Stimulated activated CD4-positive, alpha-beta T cell treated with anti-CD3 and anti-CD28 coated beads, TNF-alpha, amount 100 ng/mL, for 4 hours (primary cell): ENCODE data around the gene DNAI1.
"Not testable (repeated sequence)": the region's sequence is repeated elsewhere in the genome, so short reads cannot be mapped to it uniquely, and the experiment has no call there.

Experiments
- DNase-seq, 3 experiments: peaks; one replicate each; pipeline ENCODE4 v3.0.0-alpha.2; 2020; ENCODE audit warnings: low read depth in 3 of 3

Gene DNAI1

DNA sequence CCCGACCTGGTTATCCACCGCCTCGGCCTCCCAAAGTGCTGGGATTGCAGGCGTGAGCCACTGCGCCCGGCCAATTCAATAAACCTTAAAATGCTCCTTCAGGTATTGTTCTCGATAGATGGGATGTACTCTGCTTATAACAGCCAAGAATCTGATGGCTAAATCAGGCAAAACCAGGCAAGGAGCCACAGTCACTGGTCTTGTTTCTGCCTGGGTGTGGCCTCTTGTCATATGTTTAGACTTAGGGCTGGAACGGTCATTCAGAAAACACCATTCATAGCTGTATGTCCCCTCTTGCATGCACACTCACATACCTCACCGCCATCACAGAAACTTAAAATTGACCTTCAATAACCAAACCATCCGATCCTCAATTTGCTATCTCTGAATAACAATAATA lies 8.0 kb upstream of the DNAI1 start:
- DNase-seq = no peak

DNA sequence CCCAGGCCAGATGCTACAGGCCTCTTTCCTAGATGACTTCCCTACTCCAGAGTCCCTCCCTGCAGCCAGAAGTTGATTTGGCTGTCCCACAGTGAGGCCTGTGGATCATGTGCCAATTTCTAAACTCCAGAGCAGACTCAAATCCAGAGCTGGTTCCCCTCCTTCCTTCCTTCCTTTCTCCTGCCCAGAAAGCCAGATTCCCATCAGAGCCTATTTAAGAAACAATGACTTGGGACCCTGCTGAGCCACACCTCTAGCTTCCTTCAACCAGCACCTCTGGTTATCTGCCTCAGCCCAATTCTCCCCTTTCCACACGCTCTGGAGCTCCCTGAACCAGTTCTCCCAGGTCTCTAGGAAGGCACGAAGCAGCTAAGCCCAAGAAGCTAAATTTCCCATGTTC lies 7.5 kb upstream of the DNAI1 start:
- no peak for DNase-seq

DNA sequence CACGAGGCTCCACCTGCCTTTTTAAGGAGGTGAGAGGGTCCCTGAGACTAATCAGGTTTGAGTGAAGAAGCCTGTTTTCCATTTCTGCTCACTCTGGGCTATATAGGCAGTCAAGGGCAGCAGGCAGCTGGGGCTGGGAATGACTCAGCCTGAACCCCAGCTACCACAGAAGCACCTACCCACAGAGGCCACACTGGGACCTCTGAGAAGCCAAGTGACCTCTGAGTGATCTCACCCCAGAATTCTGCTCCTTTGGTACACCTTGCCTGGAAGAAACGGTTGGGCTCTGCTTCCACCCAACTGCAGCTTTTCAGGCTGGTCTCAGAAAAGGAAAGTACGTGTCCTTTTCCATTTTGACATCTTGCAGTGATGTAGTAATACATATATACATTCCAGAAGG lies 7.1 kb upstream of the DNAI1 start:
- no peak for DNase-seq

DNA sequence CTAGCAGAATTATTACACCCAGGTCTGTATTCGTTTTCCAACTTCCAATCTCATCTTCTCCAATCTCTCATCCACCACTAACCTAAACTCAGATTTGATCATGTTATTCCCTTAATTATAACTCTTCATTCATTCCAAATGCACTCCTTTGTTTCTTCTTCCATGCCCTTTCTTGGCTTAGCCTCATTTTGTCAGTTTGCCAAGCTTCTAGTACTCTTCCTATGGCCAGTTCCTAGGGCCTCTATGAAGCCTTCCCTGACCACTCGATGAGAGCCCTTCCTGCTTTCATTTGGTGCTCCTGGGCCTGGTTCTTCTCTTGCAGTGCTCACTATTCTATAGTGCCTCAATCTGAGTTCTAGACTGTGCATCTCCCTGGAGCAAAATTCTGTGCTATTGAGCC lies 6.0 kb upstream of the DNAI1 start:
- no peak for DNase-seq

DNA sequence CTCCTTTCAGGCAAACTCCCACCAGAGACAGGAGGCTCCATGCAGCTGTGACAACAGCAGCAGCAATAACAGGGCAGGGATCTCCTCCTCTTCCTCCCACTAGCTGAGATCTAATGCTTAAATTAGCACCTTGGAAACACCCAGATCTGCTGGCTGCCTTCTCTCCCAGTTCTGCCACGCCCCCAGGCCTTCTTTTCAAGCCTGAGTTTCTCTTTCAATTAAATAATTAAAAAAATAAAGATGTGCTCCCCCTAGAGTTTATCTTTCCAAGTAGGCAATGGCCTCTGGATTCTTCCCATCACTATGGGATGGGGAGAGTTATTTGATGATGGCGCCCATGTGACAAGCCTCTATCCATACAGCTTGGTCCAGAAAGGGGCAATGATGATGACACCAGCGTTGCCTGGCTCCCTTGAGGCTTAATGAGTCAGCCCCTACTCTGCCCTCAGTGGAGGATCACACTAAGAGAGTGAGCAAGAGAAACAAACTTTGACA lies 4.0 kb upstream of the DNAI1 start:
- no peak for DNase-seq

DNA sequence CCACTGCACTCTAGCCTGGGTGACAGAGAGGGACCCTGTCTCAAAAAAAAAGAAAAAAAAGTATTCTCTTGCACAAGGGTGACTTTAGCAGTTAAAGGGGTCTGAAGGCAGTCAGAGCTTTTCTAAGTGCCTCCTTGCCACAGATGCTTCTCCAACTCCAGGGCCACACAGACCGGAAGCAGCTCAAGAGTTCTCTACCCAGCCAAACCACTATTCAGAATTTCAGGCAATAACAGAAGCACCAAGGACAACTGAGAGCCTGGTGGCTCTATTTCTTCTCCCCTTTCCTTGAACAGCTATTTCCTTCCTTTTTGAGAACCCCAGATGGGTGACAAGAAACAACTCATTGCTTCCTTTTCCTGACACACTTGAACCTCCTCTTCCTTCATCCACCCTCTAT lies 2.5 kb upstream of the DNAI1 start:
- DNase-seq = no peak

DNA sequence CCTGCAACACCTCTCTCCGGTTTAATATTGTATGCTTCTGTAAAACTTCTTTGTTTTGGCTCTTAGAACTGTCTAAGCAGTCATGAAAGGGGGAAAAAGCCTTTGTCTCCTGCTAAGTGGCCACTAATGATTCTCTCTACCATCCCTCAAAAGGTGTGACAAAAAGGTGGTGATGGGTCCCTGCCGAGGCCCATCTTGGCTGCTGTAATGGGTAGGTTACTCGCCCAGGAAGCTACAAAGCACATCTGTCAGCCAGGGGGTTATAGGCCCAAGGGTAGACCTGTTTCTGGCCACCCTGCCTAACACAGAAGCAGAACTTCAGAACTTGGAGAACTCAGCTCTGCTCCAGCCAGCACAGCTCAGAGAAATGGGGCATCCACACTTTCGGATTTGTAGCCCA lies 1.9 kb upstream of the DNAI1 start:
- DNase-seq = no peak

DNA sequence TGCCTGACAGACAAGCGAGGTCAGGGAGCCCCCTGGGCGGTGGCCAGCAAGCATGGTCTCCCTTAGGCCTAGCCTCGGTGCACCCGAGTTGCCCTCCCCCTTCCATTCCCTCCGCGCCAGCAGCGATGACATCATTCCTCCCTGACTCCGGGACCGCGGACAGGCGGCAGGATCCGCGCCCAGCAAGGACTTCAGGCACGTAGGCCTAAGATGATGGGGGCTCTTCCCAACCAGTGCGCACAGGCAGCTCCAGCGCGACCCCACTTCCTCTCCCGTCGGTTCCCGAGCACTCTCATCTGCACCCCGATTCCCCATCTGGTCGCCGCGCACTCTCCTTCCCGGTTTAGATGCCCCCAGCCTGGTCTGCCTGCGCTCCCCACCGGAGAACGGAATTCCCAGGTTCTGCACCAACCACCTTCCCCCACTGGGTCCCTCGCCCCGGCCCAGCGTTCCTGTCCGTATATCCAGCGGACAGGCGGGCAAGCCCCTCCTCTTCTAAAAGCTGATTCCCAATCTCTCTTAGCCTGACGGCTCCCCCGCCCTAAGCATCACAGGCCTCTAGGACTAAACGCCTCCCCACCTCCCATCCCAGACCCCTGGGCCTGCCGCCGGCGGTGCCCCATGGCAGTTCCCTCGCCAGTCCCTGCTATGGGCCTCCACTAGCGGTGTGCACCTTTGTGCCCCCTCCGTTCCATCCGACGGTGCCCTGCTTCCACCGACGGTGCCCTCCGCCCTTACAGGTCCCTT lies 1.2 kb upstream of the DNAI1 start:
- DNase-seq = peak in 1 of 3 experiments; percentile 13

DNA sequence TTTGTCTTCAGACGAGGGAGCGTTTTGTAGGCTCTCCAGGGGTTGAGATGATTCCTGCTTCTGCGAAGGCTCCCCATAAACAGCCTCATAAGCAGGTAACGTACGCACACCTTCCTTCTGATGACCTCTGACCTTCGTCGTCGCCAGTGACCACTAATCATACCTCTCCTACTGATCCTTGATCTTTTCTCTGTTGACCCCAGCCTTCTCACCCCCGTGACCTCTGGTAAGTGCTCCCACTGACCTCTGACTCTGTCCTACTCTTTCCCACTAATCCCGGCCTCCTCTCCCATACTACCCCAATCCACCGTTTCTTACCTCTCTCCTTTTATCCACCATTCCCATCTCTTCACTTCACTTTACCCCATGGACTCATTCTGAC lies 345 bp downstream of the DNAI1 start:
- DNase-seq = no peak

DNA sequence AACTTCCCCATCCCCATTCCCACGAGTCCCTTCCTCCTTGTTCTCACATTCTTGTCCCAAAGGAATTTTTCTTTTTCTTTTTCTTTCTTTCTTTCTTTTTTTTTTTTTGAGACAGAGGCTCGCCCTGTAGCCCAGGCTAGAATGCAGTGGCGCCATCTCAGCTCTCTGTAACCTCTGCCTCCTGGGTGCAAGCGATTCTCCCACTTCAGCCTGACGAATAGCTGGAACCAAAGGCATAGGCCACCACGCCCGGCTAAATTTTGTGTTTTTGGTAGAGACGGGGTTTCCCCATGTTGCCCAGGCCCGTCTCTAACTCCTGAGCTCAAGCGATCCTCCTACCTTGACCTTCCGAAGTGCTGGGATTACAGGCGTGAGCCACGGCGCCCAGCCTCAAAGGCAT lies 751 bp downstream of the DNAI1 start:
- DNase-seq = no peak

DNA sequence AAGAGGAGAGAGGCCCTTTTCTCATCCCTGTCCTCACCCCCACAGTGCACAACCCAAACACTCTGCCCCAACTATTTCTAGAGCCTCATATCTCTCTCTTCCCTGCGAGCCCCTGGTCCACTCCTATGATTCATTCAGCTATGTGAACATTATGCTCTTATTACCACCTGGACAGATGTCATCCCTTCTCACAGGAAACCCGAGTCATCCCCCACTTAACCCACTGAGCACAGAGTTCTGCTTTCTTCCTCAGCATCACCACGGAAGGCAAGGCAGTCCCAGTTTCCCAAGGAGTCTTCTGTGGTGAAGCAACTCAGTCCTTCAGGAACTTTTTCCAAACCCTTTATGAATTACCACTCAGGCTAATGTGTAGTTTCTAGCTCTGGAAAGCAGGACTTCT lies 1.3 kb downstream of the DNAI1 start:
- no peak for DNase-seq

DNA sequence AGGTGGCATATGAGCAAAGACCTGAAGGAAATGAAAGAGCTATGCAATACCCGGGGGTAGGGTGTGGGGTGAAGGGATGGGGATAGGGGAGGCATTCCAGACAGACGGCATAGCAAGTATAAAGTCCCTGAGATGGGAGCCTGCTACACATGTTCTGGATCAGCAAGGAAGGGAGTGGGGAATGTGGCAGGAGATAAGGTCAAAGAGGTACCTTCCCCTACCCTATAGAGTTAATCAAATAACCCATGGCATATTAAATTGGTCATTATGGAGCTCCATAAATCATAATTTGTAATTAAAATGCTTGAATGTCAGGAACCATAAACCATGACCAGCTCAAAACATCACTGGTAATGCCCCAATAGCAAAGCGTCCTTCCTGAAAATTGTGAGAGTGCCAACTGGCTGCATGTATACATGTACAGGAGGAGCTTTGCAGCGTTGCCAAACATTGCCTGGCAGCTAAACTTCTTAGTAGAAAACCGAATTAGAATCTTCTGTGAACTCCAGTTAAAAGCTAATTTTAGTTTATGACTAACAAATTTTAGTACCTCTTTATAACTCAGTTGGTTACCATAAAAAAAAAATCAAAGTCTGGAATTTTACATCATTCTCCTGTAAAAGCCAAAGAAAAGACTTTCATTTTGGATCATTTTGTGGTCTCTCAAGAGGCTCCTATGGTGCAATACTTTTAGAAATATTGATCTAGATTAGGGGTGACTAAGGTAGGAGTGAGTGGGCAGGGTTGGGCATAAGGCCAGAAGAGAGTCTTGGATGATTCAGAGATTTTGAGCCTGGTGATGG lies 4.7 kb downstream of the DNAI1 start:
- no peak for DNase-seq

DNA sequence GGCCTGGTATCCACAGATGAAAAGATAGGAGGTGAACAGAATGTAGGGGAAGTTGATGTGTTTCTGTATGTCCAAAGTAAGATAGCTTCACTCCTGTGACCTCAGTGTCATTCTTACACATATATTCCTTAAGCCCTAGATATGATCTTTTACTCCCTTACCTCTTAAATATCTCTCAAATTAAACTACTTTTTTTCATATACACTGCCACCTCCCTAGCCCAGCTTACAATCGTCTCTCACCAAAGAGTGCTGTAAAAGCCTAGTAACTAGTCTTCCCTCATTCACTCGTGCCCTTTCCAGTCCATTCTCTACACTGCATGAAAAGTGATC lies 5.3 kb downstream of the DNAI1 start:
- DNase-seq = no peak

DNA sequence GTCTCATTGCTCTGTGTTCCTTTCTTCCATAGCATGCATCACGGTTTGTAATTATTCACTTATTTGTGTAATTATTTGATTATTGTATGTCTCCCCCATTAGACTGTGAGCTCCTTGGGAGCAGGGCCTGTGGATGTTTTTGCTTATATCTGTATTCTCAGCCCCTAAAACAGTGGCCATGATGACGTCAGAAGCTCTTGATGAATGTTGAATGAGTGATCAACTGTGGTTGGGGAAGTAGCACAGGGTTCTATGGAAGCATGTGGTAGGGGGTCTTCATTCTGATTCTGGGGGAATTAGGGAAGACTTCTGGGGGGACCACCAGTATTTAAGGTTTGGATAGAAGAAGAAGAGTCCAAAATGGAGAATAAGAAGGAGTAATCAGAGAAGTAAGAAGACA lies 6.0 kb downstream of the DNAI1 start:
- no peak for DNase-seq

DNA sequence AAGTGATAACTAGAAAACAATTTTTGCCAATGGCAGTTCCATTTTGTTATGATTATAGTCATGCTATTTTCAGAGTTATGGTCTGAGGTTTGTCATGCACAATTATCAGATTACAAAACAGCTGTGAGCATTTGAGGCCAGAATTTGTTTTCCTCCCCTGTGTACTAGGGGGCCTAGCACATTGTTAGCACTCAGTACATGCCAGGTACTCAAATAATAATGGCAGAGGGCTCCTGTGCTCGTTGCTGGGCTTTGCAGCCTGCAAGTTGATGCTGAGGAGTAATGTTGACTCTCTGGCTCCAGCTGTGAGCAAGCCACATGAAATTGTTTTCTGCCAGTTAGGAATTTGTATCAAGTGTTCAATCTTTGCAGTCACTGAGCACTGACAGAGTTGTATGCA lies 6.9 kb downstream of the DNAI1 start:
- no peak for DNase-seq

DNA sequence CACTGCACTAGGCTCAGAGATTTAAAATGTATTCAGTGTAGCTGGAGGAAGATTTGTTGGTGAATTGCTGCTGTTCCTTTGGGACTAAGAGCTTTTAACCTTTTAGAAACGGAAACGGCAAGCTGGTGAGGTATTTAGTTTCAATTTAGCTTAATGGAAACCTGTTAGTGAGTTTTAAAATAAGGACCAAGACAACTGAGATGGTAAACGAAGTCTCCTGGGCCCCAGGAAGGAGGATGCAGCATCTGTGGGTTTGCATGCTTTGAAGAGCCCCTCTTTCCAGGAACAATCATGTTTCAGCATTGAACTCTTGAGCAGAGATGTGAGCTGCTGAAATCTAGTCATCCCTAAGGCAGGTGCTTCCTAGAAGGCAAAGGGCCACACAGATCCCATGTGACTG lies 16.5 kb downstream of the DNAI1 start:
- no peak for DNase-seq

DNA sequence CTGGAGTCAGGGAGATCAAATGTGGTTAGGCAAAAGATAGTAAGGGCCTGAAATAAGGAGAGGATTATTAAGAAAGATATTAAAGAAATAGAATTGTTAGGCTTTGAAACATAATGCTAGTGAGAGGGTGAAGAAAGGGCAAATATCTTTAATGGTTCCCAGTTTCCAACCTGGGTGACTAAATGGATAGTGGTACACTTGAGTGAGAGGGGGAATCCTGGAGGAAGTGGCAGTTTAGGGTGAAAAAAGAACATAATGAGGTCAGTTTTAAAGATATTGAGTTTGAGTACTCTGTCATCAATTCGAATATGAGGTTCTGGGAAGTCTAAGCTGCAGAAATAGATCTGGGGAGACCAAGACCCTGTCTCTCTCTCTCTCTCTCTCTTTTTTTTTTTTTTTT lies 18.9 kb downstream of the DNAI1 start:
- DNase-seq = no peak

DNA sequence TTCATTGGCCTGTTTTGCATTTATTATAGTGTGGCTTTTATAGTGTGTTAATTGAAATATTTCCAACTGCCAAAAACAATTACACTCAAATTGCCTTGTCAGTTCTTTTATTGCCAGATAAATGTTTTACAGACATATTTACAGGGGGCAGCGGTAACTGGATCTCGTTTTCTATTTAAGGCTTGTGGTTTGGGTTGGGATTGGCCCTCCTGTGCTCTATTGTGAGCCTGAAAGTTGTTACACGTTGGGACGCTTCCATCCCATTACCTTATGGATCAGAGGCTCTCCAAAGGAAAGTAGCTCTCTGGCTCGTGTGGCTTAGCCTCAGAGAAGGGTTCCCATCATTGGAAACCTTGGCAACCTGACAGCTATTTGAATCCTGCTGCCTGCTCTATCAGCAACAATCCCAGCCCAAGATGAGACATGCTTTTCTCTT lies 20.8 kb downstream of the DNAI1 start:
- no peak for DNase-seq

DNA sequence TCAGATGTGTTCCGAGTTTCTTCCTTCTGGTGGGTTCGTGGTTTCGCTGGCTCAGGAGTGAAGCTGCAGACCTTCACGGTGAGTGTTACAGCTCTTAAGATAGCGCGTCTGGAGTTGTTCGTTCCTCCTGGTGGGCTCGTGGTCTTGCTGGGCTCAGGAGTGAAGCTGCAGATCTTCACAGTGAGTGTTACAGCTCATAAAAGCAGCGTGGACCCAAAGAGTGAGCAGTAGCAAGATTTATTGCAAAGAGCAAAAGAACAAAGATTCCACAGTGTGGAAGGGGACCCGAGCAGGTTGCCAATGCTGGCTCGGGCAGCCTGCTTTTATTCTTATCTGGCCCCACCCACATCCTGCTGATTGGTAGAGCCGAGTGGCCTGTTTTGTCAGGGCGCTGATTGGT lies 23.0 kb downstream of the DNAI1 start:
- not testable (repeated sequence) for DNase-seq

DNA sequence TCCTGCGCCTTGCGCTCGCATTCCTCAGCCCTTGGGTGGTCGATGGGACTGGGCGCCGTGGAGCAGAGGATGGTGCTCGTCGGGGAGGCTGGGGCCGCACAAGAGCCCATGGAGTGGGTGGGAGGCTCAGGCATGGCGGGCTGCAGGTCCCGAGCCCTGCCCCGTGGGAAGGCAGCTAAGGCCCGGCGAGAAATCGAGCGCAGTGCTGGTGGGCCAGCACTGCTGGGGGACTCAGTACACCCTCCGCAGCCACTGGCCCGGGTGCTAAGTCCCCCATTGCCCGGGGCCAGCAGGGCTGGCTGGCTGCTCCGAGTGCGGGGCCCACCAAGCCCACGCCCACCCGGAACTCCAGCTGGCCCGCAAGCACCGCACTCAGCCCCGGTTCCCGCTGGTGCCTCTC lies 24.1 kb downstream of the DNAI1 start:
- DNase-seq = not testable (repeated sequence)

DNA sequence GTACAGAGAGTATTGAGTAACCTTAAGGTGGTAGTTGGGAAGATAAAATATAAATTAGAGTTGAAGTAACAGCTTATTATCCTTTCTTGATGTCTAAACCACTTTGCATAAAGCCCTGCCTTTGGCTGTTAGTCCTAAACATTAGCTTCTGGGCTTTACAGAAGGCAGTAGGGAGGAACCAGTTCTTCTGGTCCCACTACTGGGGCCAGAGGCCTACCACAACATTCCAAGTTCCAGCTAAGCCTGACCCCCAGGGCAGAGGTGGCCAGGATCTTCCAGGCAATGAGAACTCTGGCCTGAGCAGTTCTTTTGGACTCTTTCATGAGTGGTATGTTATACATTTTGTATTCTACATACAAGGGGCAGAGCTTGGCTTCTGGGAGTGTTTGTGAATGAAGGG lies 26.1 kb downstream of the DNAI1 start:
- no peak for DNase-seq

DNA sequence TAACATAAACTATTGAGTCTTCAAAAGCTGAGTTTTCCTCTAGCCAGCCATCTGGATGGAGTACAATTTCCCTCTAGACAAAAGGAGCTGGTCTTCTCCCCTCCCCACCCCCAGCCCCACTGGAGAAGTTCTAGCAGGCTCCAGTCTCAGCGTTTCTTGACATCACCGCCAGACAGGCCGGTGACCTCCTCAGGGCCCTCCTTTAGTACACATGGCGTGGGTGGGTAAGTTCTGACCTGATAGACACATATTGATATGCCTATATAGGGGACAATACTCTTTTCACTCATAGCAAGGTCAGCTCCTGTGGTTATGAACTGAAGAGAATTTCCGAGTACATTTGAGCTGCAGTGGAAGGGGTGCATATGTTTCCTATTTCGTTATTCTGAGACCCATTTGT lies 27.2 kb downstream of the DNAI1 start:
- no peak for DNase-seq

DNA sequence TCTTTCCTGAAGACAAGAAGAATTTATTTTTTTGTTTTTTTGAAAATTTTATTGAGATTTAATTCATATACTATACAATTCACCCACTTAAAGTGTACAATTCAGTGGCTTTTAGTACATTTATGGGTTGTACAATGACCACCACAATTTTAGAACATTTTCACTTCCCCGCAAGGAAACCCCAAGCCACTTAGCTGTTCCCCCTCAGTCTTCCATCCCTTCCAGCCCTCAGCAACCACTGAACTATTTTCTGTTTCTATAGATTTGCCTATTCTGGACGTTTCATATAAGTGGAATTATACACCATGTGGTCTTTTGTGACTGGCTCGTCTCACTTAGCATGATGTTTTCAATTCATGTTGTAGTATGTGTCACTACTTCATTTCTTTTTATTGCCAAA lies 28.0 kb downstream of the DNAI1 start:
- no peak for DNase-seq
